B cell (primary cell): ENCODE data around the gene MAD2L2. TPM values are rescaled to one million over a fixed set of nuclear protein-coding genes. Genes with fewer than 3 reads are reported as not detected.

Source experiments
- ATAC-seq: fragments of 200-7000 bp; cut with Tn5 transposase; one replicate; pipeline ENCODE4 v1.10.0; 2021; ENCODE audit warnings: low read depth, mild to moderate bottlenecking, moderate number of reproducible peaks, moderate library complexity
- CTCF ChIA-PET: fragments of 350-600 bp; sonication (Branson Sonifier 250); formaldehyde crosslinking; loops from one replicate; lab custom pipeline; 2021; ENCODE audit warnings: antibody characterized with exemption, inconsistent platforms; lab: Charles Lee
- POLR2A ChIA-PET: fragments of 350-600 bp; sonication (Branson Sonifier 250); formaldehyde crosslinking; loops from one replicate; lab custom pipeline; 2021; ENCODE audit warnings: antibody characterized with exemption; lab: Charles Lee
- DNase-seq: peaks from one replicate; pipeline ENCODE4 v3.0.0; 2013
- H2AFZ ChIP-seq: 2 replicates; pipeline ENCODE4 v1.6.1; 2012; ENCODE audit warnings: mild to moderate bottlenecking, low read depth, low read length; ENCODE audit not compliant: insufficient read depth, poor library complexity, severe bottlenecking
- H3K27ac ChIP-seq, 2 donors: 1 replicate in 1 of 2; 2 replicates in 1 of 2; pipeline ENCODE4 v1.5.1; 2012 to 2013; ENCODE audit warnings: low read length in 2 of 2, mild to moderate bottlenecking in 2 of 2, moderate library complexity in 1 of 2
- H3K27me3 ChIP-seq, 4 experiments: fragments of 200-600 bp in 1 of 4; sonication (generic) in 1 of 4; replicated peaks in 1 of 4; 1 replicate in 2 of 4; 2 replicates in 2 of 4; pipeline versions ENCODE4 v1.6.1 to v1.7.0; 2013 to 2016; ENCODE audit warnings: low read length in 3 of 4, mild to moderate bottlenecking in 2 of 4, mixed read lengths in 1 of 4, moderate library complexity in 1 of 4; ENCODE audit not compliant: insufficient read depth in 4 of 4, control insufficient read depth in 3 of 4; ENCODE audit errors: control extremely low read depth in 1 of 4
- H3K36me3 ChIP-seq, 2 experiments: replicated peaks in 1 of 2; 1 replicate in 1 of 2; 2 replicates in 1 of 2; pipeline versions ENCODE4 v1.6.1 to v1.7.1; 2013; ENCODE audit warnings: low read length in 1 of 2; ENCODE audit not compliant: insufficient read depth in 2 of 2, control insufficient read depth in 1 of 2; ENCODE audit errors: control extremely low read depth in 1 of 2, extremely low read depth in 1 of 2
- H3K4me1 ChIP-seq, 2 donors: fragments of 200-600 bp in 1 of 2; sonication (generic) in 1 of 2; 1 replicate in 1 of 2; 2 replicates in 1 of 2; pipeline versions ENCODE4 v1.5.1 to v1.6.1; 2013 to 2017; ENCODE audit warnings: low read length in 2 of 2; ENCODE audit not compliant: control insufficient read depth in 2 of 2, insufficient read depth in 2 of 2
- H3K4me2 ChIP-seq: replicated peaks from 2 replicates; pipeline ENCODE3; 2012; ENCODE audit warnings: mild to moderate bottlenecking, low read depth, low read length; ENCODE audit not compliant: poor library complexity, severe bottlenecking
- H3K4me3 ChIP-seq, 5 experiments: fragments of 200-600 bp in 1 of 5; sonication (generic) in 1 of 5; 1 replicate in 3 of 5; 2 replicates in 2 of 5; pipeline versions ENCODE4 v1.5.1 to v1.7.0; 2011 to 2016; ENCODE audit warnings: low read length in 4 of 5, mild to moderate bottlenecking in 4 of 5, low read depth in 2 of 5, control low read depth in 1 of 5, moderate library complexity in 1 of 5; ENCODE audit not compliant: insufficient read depth in 1 of 5; ENCODE audit errors: control extremely low read depth in 1 of 5, extremely low read depth in 1 of 5
- H3K79me2 ChIP-seq: fragments of 200-600 bp; sonication (generic); one replicate; pipeline ENCODE4 v1.6.0; 2016; ENCODE audit warnings: low read length; ENCODE audit not compliant: control insufficient read depth, insufficient read depth
- H3K9ac ChIP-seq: fragments of 200-600 bp; sonication (generic); 2 replicates; pipeline ENCODE4 v1.6.1; 2017; ENCODE audit warnings: mild to moderate bottlenecking, low read length, moderate library complexity
- H3K9me3 ChIP-seq, 3 donors: one replicate each; pipeline versions ENCODE4 v1.6.1 to v1.7.1; 2013; ENCODE audit warnings: low read length in 2 of 3; ENCODE audit not compliant: control insufficient read depth in 2 of 3, insufficient read depth in 1 of 3; ENCODE audit errors: control extremely low read depth in 1 of 3
- H4K20me1 ChIP-seq: 2 replicates; pipeline ENCODE4 v1.6.0; 2012; ENCODE audit warnings: mild to moderate bottlenecking, low read length; ENCODE audit not compliant: insufficient read depth, control insufficient read depth, poor library complexity, severe bottlenecking
- H3K27ac Mint-ChIP-seq: one replicate; pipeline ENCODE4 v1.8.0; 2021; ENCODE audit warnings: mixed read lengths
- H3K27me3 Mint-ChIP-seq: one replicate; pipeline ENCODE4 v1.8.0; 2021; ENCODE audit warnings: mixed read lengths
- H3K4me1 Mint-ChIP-seq: one replicate; pipeline ENCODE4 v1.8.0; 2021; ENCODE audit warnings: mixed read lengths
- H3K4me3 Mint-ChIP-seq: one replicate; pipeline ENCODE4 v1.8.0; 2021; ENCODE audit warnings: mixed read lengths
- H3K9me3 Mint-ChIP-seq: one replicate; pipeline ENCODE4 v1.8.0; 2022; ENCODE audit warnings: mixed read lengths; ENCODE audit not compliant: insufficient read depth
- EZH2 ChIP-seq: IDR thresholded peaks from 2 replicates; pipeline ENCODE4 v1.6.1; 2012; ENCODE audit warnings: borderline replicate concordance, low read depth, mild to moderate bottlenecking, moderate library complexity, low read length; ENCODE audit not compliant: insufficient read depth, poor library complexity, severe bottlenecking
- WGBS: methylation state at CpG from one replicate; pipeline ENCODE4 v1.1.5; 2013; ENCODE audit warnings: missing lambda C conversion rate; ENCODE audit not compliant: insufficient coverage; 5-methylcytosine and 5-hydroxymethylcytosine counted together
- intact Hi-C: fragments of 100-400 bp; cut with micrococcal nuclease; formaldehyde crosslinking; loops from one replicate; pipeline ENCODE4 v1.10.0; 2022
- polyA plus RNA-seq: library from polyadenylated mRNA; depleted of rRNA; stranded (reverse); fragments of >200 nt; gene quantifications from 2 replicates; pipeline ENCODE4 v1.2.3, GENCODE V29; 2012
- total RNA-seq, 2 donors: library from RNA; stranded (reverse); fragments of 120-200 nt in 1 of 2; gene quantifications; 1 replicate in 1 of 2; 2 replicates in 1 of 2; pipeline versions ENCODE4 v1.2.3 to v1.2.4, GENCODE V29; 2013 to 2022
- TF ChIP-seq, protein P1 (sequence below): fragments of 200-600 bp; IDR thresholded peaks from one replicate; pipeline ENCODE4 v1.8.0; 2022; ENCODE audit warnings: antibody characterized with exemption, mild to moderate bottlenecking

MAD2L2 gene
- total and polyA plus RNA-seq, 2 donors (not counting 1 experiment from before 2014, with no cell fraction given) = 29.0 to 42.2 TPM

DNA sequence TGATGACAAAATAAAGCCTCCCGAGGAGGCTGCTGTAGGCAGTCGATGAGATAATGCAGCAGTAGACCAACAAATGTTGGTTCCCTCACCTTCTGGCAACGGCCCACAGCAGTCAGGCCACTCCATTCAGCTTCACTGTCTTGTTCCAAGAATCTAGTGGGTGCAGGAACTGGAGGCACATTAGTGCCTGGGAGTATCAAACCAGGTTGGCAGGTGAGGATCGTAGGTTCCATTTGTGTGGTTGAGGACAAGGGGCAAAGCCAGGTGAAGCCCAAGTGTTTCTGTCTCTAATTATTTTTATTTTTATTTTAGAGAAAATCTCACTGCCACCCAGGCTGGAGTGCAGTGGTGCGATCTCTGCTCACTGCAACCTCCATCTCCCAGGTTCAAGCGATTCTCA lies 40.0 kb downstream of the MAD2L2 start:
- WGBS = 53% methylated on average over 3 of the region's 6 CpGs
- POLR2A ChIA-PET = no interaction called here
- no peak for TF ChIP-seq EZH2
- TF ChIP-seq, protein P1, sequence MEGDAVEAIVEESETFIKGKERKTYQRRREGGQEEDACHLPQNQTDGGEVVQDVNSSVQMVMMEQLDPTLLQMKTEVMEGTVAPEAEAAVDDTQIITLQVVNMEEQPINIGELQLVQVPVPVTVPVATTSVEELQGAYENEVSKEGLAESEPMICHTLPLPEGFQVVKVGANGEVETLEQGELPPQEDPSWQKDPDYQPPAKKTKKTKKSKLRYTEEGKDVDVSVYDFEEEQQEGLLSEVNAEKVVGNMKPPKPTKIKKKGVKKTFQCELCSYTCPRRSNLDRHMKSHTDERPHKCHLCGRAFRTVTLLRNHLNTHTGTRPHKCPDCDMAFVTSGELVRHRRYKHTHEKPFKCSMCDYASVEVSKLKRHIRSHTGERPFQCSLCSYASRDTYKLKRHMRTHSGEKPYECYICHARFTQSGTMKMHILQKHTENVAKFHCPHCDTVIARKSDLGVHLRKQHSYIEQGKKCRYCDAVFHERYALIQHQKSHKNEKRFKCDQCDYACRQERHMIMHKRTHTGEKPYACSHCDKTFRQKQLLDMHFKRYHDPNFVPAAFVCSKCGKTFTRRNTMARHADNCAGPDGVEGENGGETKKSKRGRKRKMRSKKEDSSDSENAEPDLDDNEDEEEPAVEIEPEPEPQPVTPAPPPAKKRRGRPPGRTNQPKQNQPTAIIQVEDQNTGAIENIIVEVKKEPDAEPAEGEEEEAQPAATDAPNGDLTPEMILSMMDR = no peak
- no peak for DNase-seq
- no peak overlapping the region for H3K4me3 ChIP-seq
- H3K4me1 Mint-ChIP-seq = peaks cover under 1% of the 10 kb centered on the region
- no peak for ATAC-seq
- H3K9ac ChIP-seq = no peak overlapping the region
- H3K4me2 ChIP-seq = no peak overlapping the region
- no peaks in the 10 kb centered on the region for H3K36me3 ChIP-seq
- H3K4me3 Mint-ChIP-seq = no peak overlapping the region
- no peak overlapping the region for H3K27ac Mint-ChIP-seq
- H4K20me1 ChIP-seq = no peaks in the 10 kb centered on the region
- no peaks in the 10 kb centered on the region for H3K79me2 ChIP-seq
- peaks cover 15% of the 10 kb centered on the region for H3K27me3 Mint-ChIP-seq
- intact Hi-C loops = loop anchor here (10.0 kb wide), 1 partner anchor 166 kb away; the partner anchor contains the start of gene DISP3
- H3K4me1 ChIP-seq = no peaks in the 10 kb centered on the region
- no peaks in the 10 kb centered on the region for H3K9me3 Mint-ChIP-seq
- CTCF ChIA-PET = interaction anchor here (1.0 to 18.9 kb wide), 10 partner anchors 10 to 949 kb away, joined by 3 to 231 read pairs (median 8); partner anchors contain the start of gene FBXO6
- peaks cover 0 to 3% (median 0%) of the 10 kb centered on the region in 3 donors for H3K9me3 ChIP-seq
- peaks cover 0 to 9% (median 1%) of the 10 kb centered on the region in 4 experiments for H3K27me3 ChIP-seq
- no peak overlapping the region for H2AFZ ChIP-seq
- no peak overlapping the region for H3K27ac ChIP-seq

GRCh38 chr1:11640101-11640500 lies 40.8 kb downstream of the MAD2L2 start:
- TF ChIP-seq, protein P1 = no peak
- no peak for TF ChIP-seq EZH2
- Mint-ChIP-seq H3K4me3 (no peak overlapping the region), H3K9me3 (no peaks in the 10 kb centered on the region), H3K27me3 (peaks cover 17% of the 10 kb centered on the region), H3K4me1 (peaks cover 3% of the 10 kb centered on the region), H3K27ac (no peak overlapping the region)
- Histone ChIP-seq H3K4me2 (no peak overlapping the region), H3K9ac (no peak overlapping the region), H4K20me1 (no peaks in the 10 kb centered on the region), H3K79me2 (no peaks in the 10 kb centered on the region), H3K4me1 (peaks cover 0 to 1% of the 10 kb centered on the region in 2 donors), H3K9me3 (peaks cover 0 to 3% (median 0%) of the 10 kb centered on the region in 3 donors), H3K27ac (no peak overlapping the region), H2AFZ (no peak overlapping the region), H3K27me3 (peaks cover 0 to 12% (median 1%) of the 10 kb centered on the region in 4 experiments), H3K4me3 (no peak overlapping the region), H3K36me3 (no peaks in the 10 kb centered on the region)
- 60% methylated on average over 4 of the region's 7 CpGs for WGBS
- CTCF ChIA-PET = interaction anchor here (6.0 to 18.9 kb wide), 2 partner anchors 83 to 399 kb away, joined by 106 to 231 read pairs; no protein-coding TSS in a partner anchor
- DNase-seq (no peak), ATAC-seq (no peak)
- POLR2A ChIA-PET = no interaction called here
- intact Hi-C loops = loop anchor here (10.0 kb wide), 1 partner anchor 165 kb away; the partner anchor contains the start of gene DISP3
